OCI-LY7 (cell line): ENCODE results near the gene GOLPH3. TPM values are rescaled to one million over a fixed set of nuclear protein-coding genes. Genes with fewer than 3 reads are reported as not detected.

Source experiments
- BruUV-seq: library from RNA; stranded (reverse); fragments of 400-500 nt; replicated peaks from 2 replicates; lab custom pipeline; 2021; lab: Mats Ljungman, UMichigan
- CTCF ChIA-PET: fragments of 300-600 bp; sonication (Branson Sonifier 250); formaldehyde crosslinking; loops from one replicate; lab custom pipeline; 2022; ENCODE audit warnings: antibody characterized with exemption; ENCODE audit not compliant: unreplicated experiment; lab: Charles Lee
- POLR2A ChIA-PET: fragments of 300-600 bp; sonication (Branson Sonifier 250); formaldehyde crosslinking; loops from one replicate; lab custom pipeline; 2022; ENCODE audit warnings: antibody characterized with exemption; lab: Charles Lee
- DNase-seq: peaks from one replicate; pipeline ENCODE4 v3.0.0-alpha.2; 2015; ENCODE audit warnings: low spot score
- H2AFZ ChIP-seq: fragments of 200-600 bp; sonication (generic), shearing (Covaris generic); 2 replicates; pipeline ENCODE4 v1.6.1; 2014; ENCODE audit warnings: mild to moderate bottlenecking, antibody characterized with exemption, low read length, moderate library complexity
- H3K27ac ChIP-seq: fragments of 200-600 bp; sonication (generic); 2 replicates; pipeline ENCODE4 v1.5.1; 2014; ENCODE audit warnings: mixed run types, low read depth, mild to moderate bottlenecking, moderate library complexity, low read length, inconsistent platforms; ENCODE audit not compliant: poor library complexity, severe bottlenecking
- H3K36me3 ChIP-seq: fragments of 200-600 bp; sonication (generic); 2 replicates; pipeline ENCODE4 v1.6.1; 2014; ENCODE audit warnings: mild to moderate bottlenecking, antibody characterized with exemption, low read length, moderate library complexity, mixed read lengths; ENCODE audit not compliant: insufficient read depth
- H3K4me1 ChIP-seq: fragments of 200-600 bp; sonication (generic); 2 replicates; pipeline ENCODE4 v1.5.1; 2014; ENCODE audit warnings: mild to moderate bottlenecking, low read length; ENCODE audit not compliant: insufficient read depth, poor library complexity, severe bottlenecking
- H3K4me2 ChIP-seq: fragments of 200-600 bp; sonication (generic); 2 replicates; pipeline ENCODE4 v1.6.1; 2014; ENCODE audit warnings: mild to moderate bottlenecking, low read length
- H3K4me3 ChIP-seq: fragments of 200-600 bp; sonication (generic); 2 replicates; pipeline ENCODE4 v1.5.1; 2014; ENCODE audit warnings: mild to moderate bottlenecking, low read depth, low read length; ENCODE audit not compliant: poor library complexity, severe bottlenecking
- H3K79me2 ChIP-seq: fragments of 200-600 bp; sonication (generic); 2 replicates; pipeline ENCODE4 v1.6.1; 2016; ENCODE audit warnings: low read depth, mild to moderate bottlenecking, low read length, moderate library complexity, mixed read lengths; ENCODE audit not compliant: insufficient read depth
- H3K9me2 ChIP-seq: fragments of 200-600 bp; sonication (generic); 2 replicates; pipeline ENCODE4 v1.6.1; 2016; ENCODE audit warnings: mild to moderate bottlenecking, low read length, mixed read lengths; ENCODE audit not compliant: insufficient read depth
- H3K9me3 ChIP-seq: fragments of 200-600 bp; sonication (generic); 2 replicates; pipeline ENCODE4 v1.6.1; 2014; ENCODE audit warnings: mild to moderate bottlenecking, mixed run types, low read length, mixed read lengths
- H4K20me1 ChIP-seq: fragments of 200-600 bp; sonication (generic); 2 replicates; pipeline ENCODE4 v1.6.1; 2014; ENCODE audit warnings: mild to moderate bottlenecking, antibody characterized with exemption, low read length, moderate library complexity, mixed read lengths; ENCODE audit not compliant: insufficient read depth
- CTCF ChIP-seq: fragments of 200-600 bp; sonication (generic); conservative IDR thresholded peaks from 2 replicates; pipeline ENCODE4 v1.5.1; 2014; ENCODE audit warnings: mild to moderate bottlenecking, antibody characterized with exemption, low read length, moderate library complexity, mixed read lengths
- EZH2phosphoT487 ChIP-seq: fragments of 200-600 bp; sonication (generic); IDR thresholded peaks from 2 replicates; pipeline ENCODE4 v1.6.1; 2018; ENCODE audit warnings: low read depth, borderline replicate concordance, mild to moderate bottlenecking, mixed run types, antibody characterized with exemption, low read length, moderate library complexity, mixed read lengths
- intact Hi-C: fragments of 100-400 bp; cut with micrococcal nuclease; formaldehyde crosslinking; loops from one replicate; pipeline ENCODE4 v1.10.0; 2022; ENCODE audit not compliant: unreplicated experiment
- total RNA-seq, 2 experiments: library from RNA; depleted of rRNA in 1 of 2; stranded (reverse); fragments of >200 nt in 1 of 2; shearing (Covaris generic) in 1 of 2; gene quantifications; 2 replicates each; pipeline ENCODE4 v1.2.3, GENCODE V29; 2014 to 2022

GOLPH3 gene
- total RNA-seq, 2 experiments from 2014 or later = 35.9 to 53.8 TPM

GRCh38 chr5:32099486-32100035, 74.6 kb downstream of the GOLPH3 start:
- TF ChIP-seq EZH2phosphoT487 = no peak
- no peak for TF ChIP-seq CTCF
- no peak for DNase-seq
- intact Hi-C loops = loop anchor here (10.0 kb wide), 2 partner anchors 225 to 515 kb away; no protein-coding TSS in a partner anchor
- no TSS peak for BruUV-seq
- H3K79me2 ChIP-seq = no peaks in the 10 kb centered on the region
- H2AFZ ChIP-seq = no peak overlapping the region
- no peaks in the 10 kb centered on the region for H3K9me3 ChIP-seq
- CTCF ChIA-PET = no interaction called here
- POLR2A ChIA-PET = interaction anchor here (0.9 kb wide), 1 partner anchor 180 kb away, joined by 3 read pairs; no protein-coding TSS in a partner anchor
- no peak overlapping the region for H3K4me3 ChIP-seq
- H3K9me2 ChIP-seq = no peaks in the 10 kb centered on the region
- no peak overlapping the region for H3K27ac ChIP-seq
- H4K20me1 ChIP-seq = no peaks in the 10 kb centered on the region
- peaks cover 54% of the 10 kb centered on the region; the same call in 1 of the 2 replicates for H3K36me3 ChIP-seq
- H3K4me1 ChIP-seq = no peaks in the 10 kb centered on the region
- no peak overlapping the region for H3K4me2 ChIP-seq

GRCh38 chr5:32098890-32099310, 75.2 kb downstream of the GOLPH3 start:
- DNase-seq = no peak
- Histone ChIP-seq H3K4me3 (no peak overlapping the region), H3K9me3 (no peaks in the 10 kb centered on the region), H2AFZ (no peak overlapping the region), H3K4me1 (no peaks in the 10 kb centered on the region), H3K79me2 (no peaks in the 10 kb centered on the region), H3K9me2 (no peaks in the 10 kb centered on the region), H3K27ac (no peak overlapping the region), H4K20me1 (no peaks in the 10 kb centered on the region), H3K36me3 (peaks cover 53% of the 10 kb centered on the region; the same call in 1 of the 2 replicates), H3K4me2 (no peak overlapping the region)
- ChIA-PET CTCF (no interaction called here), POLR2A (no interaction called here)
- BruUV-seq = no TSS peak
- TF ChIP-seq CTCF = no peak
- no peak for TF ChIP-seq EZH2phosphoT487
- intact Hi-C loops = loop anchor here (10.0 kb wide), 1 partner anchor 516 kb away; no protein-coding TSS in a partner anchor

GRCh38 chr5:32098291-32098690, 75.8 kb downstream of the GOLPH3 start:
- POLR2A ChIA-PET = no interaction called here
- CTCF ChIA-PET = no interaction called here
- no peak for TF ChIP-seq CTCF
- TF ChIP-seq EZH2phosphoT487 = no peak
- no peaks in the 10 kb centered on the region for H4K20me1 ChIP-seq
- peaks cover 51% of the 10 kb centered on the region; the same call in 1 of the 2 replicates for H3K36me3 ChIP-seq
- no peaks in the 10 kb centered on the region for H3K9me3 ChIP-seq
- H3K4me2 ChIP-seq = no peak overlapping the region
- H3K79me2 ChIP-seq = no peaks in the 10 kb centered on the region
- no peaks in the 10 kb centered on the region for H3K9me2 ChIP-seq
- BruUV-seq = no TSS peak
- H3K4me3 ChIP-seq = no peak overlapping the region
- intact Hi-C loops = loop anchor here (10.0 kb wide), 1 partner anchor 517 kb away; no protein-coding TSS in a partner anchor
- H3K4me1 ChIP-seq = no peaks in the 10 kb centered on the region
- no peak overlapping the region for H3K27ac ChIP-seq
- H2AFZ ChIP-seq = no peak overlapping the region
- DNase-seq = no peak
